SKM-1 (cell line): ENCODE measurements around the gene TRIM29.

Experiments
- DNase-seq: peaks from one replicate; lab custom pipeline; 2025; ENCODE audit not compliant: unreplicated experiment; lab: John Stamatoyannopoulos, UW

TRIM29 gene

DNA sequence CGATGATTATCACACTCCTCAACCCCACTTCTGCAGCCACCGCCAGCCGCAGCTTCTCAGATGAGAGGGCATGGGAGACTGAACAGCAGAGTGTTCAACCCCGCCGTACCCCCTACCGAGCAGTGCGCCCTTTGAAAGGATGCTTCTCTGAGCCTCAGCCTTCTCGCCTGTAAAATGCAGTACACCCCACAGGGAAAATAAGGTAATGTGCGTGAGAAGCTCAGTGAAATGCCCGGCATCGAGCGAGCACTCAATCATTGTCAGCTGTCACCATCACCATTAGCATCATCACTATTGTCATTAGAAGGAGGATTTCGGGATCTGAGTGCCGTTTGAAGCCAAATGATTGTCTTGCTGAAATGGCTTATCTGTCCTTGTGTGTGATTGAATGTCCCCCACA lies 13.6 kb downstream of the TRIM29 start:
- no peak for DNase-seq

DNA sequence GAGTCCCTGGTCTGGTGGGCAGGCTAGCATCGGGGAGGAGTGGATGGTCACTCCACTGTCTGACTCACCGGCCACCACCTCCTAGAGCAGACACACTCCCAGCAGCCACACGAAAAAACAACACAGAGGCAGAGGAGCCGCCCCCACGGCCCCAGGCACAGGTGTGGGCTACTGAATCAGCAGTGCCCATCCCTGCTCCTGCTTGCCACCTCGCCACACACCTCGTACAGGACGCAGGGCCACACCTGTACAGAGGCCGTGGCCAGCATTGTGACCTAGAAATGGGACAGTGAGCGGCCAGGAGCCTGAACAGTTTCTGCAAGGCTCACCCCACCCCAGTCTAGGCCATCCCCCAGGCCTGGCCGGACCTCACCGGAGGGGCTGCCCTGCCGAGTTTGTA lies 14.0 kb downstream of the TRIM29 start:
- no peak for DNase-seq

DNA sequence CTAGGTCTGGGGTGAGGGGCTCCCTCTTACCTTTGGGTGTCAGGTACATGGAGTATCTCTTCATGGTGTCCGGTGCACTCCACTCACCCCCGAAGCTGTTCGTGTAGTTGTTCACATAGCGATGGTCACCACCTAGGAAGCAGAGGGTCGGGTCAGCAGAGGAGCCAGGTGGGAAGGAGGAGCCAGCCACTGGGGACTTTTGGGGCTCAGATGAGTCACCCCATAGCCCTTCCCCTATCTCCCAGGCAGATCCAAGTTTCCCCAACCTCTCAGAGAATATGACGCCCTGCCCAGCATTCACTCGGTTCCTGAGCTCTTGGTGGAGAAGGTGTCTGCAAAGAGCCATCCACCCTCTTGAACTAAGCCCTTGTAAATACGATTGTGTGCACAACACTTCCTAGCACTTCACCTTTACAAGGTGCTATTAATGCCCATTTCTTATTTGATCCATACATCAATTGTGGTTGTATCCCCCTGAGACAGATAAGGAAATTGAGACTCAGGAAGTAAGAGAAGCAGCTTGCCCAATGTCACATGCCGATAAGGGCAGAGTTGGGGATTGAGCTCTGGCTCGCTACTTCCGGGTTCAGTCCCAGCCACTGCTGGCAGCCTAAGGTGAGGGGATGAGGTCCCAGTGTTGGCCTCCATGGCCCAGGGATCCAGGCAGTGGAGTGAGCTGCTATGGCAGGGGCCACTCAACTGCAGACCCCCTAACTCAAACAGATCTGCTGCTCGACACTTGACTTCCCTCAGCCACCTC lies 14.8 kb downstream of the TRIM29 start:
- no peak for DNase-seq

DNA sequence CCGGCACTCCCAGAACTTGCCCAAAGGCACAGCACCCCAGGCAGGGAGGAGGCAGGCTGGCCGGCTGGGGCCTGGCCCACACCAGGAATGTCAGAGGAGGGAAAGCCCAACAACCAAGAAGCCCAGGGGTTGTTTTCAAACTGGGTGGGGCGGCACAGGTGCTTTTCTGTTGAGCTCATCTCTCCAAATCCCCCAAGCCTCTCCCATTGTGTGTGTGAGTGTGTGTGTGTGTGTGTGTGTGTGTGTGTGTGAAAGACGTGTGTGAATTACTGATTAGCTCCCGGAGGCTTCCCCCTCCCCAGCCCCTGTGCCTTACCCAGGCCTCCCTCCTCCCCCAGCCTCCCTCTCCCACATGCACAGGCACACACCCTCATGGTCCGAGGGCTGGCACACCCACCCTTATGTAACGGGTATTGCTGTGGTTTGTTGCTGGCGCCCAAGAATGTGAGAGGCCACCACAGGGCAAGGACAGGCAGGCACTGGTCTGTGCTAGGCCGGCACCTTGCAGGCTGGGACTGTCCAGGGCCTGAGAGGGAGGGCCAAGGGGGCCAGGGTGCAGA lies 15.9 kb downstream of the TRIM29 start:
- DNase-seq = no peak

DNA sequence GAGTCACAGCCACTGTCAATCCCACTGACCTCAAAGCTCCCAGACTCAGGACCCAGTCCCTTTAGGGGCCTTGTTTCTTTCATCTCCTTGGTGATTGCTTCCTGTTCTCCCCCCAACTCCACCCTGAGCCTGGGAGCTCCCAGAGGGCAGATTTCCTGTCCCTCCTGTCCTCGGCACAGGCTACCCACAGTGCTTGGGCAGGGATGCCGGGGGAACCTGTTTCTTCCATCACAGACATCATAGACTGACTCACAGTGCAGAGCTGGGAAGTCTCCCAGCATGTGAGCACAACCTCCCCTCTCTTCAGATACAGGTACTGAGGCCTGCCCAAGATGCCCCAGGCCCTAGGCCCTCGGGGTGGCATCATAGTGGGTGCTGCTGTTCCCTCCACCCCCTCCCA lies 16.6 kb downstream of the TRIM29 start:
- DNase-seq = no peak

DNA sequence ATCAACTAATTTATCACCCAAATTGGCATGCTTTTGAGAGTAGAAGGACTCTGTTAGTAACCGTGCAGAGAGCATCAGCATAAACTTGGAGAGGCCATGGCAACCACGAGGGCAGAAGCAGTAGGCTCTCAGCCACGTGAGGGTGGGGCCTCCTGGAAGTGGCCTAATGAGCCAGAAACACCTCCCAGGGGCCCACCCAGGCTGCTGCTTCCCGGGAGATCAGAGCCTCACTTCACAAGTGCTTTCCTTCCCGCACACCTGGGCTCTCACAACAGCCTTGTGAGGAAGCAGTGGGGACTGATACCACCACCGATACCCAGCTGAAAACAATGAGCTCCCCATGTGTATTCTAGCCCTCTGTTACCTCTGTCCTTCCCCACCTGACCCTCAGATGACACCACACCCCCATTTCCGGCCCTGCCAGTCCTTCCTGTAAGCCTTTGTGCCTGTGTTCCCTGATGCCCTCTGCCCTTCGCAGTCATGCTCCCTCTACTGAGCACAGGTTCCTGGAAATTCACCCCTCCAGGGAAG lies 17.0 kb downstream of the TRIM29 start:
- DNase-seq = no peak

DNA sequence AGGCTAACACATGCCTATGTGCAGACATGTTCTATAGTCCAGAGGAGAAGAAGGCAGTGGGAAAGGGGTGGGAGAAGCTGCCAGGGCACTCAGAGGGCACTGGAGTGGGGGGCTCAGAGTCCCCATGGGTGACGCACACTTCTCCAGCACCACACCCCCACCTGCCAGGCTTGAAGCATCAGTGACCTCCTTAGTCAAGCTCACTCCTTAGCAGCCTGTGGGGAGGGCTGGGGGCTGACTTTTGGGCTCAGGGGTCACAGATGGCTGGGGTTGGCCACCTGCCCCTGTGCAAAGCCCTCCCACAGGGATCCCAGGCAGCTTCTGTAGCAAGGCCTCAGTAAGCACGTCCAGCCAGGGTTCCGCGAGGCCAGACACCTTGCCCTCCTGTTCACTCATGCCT lies 18.8 kb downstream of the TRIM29 start:
- no peak for DNase-seq

DNA sequence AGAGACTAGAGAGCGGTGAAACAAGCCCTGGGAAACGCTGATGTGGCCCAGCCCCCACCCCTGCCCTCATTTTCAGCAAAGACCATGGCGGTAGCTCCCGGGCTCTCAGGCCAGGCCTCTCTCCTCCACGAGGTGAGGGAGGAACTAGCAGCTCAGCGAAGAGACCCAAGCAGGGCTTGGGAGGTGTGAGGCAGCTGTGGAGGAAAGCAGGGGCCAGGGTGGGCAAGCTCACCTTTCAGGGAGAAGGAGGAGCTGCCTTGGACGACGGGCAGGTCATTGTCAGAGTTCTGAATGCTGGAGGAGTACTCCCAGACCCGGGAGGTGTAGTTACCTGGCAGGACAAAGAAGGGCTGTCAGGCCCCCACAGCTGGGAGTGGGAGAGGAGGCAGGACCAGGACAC lies 19.9 kb downstream of the TRIM29 start:
- DNase-seq = no peak

DNA sequence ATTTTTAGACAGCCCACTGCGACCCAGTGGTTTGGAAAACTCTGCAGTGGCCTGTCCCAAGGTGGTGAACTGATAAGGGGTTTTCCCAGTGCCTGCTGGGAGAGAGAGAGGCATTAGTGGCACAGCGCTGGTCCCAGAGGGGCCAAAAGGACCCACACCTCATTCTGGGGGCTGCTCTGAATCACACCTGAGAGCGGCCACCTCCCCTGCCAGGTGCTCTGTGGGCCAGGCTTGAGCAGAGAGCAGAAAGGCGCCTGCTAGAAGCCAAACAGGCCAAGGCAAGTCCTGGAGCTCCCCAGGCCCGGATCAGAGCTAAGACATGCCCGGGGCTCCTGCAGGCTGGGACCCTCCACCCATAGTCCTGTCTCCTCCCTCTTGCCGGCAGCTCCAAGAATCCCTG lies 20.9 kb downstream of the TRIM29 start:
- no peak for DNase-seq

DNA sequence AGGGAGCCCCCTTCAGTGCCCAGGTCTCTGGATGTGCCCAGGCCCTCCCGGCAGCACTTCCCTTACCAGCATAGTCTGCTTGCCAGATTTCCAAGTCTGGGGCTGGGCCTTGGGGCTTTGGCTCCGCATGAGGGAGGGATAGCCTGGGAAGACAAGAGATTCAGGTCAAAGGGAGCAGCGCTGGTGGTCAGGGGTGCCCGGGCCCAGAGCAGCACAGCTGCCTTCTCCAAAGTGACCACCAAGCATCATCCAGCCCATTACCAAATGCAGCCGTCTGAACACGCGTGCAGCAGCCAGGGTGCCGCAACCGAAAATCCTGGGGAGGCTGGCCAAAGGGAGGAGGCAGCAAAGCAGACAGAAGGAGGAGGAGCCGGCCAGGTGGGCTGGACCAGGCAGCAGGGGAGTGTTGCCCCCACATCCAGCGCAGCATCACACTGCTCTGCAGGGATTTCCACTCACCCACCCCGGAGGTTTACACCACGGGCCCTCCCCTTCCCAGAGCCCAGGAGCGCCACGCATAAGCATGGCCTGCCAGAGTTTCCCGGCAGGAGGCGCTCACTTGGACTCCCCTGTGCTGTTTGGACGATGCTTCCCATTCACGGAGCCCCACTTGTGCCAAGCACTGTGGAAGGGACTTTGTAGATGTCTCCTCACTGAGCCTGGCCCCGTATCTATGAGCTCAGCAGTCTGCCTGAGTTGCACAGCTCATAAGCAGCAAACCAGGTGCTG lies 22.5 kb downstream of the TRIM29 start:
- DNase-seq = no peak

DNA sequence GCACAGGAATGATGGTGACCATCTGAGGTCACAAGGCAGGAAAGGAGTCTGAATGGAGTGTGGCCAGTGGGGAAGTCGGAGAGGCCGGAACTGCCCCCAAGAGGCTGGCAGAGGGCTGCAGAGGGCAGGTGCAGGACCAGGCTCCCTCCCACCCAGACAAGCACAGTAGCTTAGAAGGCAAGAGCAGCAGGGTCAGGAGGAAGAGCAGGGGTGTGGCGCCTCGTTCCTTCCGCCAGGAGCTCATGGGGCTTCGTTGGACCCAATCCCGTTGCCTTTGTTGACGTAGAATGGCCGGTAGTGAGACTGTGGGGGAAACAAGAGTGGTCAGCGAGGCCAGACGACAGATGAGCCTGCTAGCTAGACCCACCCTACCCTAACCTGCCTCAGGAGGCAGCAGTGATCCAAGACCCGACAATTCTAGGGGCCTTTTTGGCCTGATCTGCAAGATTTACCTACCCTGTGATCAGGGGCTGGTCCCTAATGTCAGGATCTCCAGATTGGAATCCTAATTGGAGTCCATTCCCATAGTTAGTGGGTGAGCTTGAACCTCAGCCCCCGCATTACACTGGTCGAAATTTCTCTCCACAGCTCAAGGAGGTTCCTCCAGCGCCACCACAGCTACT lies 25.6 kb downstream of the TRIM29 start:
- no peak for DNase-seq

DNA sequence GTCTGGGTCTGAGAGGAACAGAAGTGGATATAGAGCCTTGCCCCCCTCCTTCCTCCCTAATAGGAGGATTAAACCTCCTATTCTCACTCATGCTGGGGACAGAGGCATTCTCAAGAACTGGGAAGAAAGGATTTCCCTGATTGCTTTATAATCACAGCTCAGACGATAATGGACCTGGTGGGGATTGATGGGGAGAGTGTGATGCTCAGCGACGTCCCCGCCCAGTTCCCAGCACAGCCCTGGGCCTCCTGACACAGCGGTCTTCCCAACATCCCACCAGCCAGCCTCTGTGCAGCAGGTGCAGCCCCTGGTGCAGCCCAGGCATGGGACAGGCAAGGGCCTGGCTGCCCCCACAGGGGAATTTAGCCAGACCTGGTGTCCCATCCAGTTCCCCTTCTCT lies 28.4 kb downstream of the TRIM29 start:
- DNase-seq = no peak

DNA sequence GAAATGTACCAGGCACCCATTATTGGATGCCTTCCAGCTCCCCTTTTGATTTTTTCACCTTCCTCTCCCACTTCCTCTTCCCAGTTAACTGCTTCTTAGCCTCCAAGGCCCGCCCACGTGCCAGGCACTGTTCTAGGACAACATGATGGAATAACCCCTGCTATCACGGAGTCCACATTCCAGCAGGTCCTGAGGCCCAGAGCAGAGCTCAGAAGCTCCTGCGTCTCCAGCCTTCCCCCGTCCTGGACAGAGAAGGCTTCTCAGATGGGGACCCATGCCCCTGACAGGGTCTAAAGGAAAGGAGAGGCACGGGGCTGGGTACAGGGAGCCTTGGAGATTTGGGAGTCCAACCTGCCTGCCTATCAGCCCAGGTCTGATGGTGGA lies 29.1 kb downstream of the TRIM29 start:
- no peak for DNase-seq

DNA sequence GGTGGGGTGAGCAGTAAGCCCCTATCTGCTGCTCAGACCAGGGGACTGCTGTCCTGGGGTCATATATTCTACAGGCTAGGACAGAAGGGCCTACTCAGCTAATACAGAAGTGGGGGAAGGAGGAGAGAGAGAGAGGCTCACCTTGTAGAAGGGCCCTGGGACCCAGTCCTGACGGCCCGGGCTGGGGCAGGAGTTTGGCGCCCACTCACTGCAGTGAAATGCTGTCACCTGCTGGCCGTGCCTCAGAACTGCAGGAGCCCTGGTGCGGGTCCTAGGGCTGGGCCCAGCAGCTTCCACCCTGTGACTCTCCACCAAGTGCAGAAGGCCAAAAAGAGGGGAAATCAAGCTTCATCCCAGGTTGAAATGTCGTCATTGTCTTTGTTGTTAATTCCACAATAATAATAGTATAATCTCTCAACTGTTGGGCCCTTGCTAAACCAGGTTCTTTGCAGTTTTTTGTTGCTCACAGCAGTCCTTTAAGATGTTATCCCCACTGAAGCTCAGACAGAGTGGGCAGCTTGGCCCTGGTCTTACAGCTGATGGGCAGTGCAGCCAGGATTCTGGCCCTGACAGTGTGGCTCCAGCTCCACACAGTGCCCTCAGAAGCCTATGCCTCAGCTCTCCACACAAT lies 29.6 kb downstream of the TRIM29 start:
- DNase-seq = peak; percentile 33

DNA sequence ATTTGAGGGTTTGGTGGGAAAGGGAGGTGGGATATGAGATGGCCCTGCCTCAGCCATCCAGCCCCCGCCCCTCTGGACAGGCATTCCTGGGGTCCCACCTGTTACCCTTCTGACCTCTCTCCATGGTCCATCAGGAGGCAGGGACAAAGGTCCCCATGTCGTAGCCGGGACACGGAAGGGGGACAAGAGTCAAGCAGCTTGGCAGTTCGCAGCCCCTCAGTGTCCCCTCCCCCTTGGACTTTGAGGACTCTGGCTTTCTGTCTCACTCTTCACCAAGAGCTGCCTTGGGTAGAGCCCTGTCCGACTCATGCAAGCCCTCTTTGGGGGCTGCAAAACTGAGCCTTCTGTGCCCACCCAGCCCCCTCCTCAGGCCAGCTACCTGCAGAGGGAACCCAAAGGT lies 30.2 kb downstream of the TRIM29 start:
- no peak for DNase-seq

DNA sequence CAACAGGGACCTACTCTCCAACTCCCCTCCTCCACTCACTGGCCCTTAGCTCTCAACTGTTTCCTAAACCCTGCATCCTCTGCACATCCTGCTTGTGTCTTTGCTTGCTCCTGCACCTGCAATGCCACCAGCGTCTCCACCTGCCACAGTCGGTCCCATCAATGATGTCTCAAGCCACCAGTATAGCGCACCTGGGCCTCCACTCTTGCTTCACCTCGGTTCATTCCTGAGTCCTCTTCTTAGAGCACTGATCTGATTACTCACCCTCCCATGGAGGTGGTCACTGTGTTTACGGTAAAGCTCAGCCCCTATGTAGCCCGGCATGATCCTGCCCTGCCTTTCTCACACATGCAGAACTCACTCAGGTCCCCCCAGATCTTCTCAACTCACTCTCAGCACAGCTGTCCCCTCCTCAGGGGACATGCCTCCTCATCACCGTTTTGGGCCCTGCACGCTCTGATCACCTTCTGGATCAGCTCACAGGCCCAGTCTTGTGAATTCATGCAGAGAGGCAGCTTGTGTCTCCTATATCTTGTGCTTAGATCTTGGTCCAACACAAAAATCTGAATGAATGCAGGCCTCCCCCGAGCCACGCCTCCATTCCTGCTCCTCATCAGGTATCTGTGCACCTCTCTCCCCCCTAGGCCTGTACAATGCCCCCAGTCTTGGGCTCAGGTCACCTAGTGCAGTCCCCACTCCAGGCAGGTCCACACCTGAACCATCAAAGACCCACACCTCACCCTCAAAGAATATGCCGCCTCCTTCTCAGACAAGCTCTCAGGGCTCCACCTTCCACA lies 31.4 kb downstream of the TRIM29 start:
- no peak for DNase-seq

DNA sequence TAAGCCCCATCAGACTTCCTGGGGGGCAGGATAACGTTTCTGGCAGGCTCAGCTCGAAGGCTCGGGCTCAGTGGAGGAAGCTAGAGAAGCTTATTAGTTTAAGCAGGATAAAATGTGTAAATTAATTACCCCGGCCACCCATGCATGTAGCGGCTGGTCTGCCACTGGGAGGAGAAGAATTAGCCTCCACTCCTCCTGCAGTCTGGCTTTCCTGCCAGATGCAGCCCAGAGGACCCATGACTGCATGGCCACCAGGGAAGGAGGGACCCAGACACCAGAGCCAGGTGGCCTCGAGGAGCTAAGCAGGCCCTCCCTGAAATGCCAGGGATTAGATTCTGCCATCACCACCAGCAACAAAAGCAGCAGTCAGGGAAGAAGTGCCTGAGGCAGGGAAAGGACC lies 32.3 kb downstream of the TRIM29 start:
- DNase-seq = no peak

DNA sequence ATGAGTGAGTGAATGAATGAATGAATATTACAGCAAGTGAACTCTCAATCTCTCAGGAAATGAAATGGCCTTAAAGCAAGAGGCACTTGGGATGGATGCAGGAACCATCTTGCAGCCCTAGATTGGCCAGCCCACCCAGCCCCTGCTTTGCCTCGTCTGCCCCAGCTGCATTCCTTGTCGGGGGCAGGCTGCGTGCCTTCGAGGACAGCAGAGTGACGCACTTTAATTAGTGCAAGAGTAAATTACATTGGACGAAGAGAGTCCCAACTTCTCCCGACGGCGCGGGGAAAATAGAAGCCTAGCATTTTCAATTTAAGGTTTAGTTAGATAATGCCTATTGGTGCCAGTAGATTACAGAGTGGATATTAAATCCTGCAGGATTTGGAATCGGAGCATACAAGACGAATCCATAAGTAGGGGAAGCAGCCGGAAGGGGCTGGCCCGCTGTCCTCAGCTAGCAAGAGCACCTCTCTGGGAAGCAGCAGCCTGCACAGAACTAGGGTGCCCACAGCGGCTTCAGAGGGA lies 33.8 kb downstream of the TRIM29 start:
- no peak for DNase-seq

DNA sequence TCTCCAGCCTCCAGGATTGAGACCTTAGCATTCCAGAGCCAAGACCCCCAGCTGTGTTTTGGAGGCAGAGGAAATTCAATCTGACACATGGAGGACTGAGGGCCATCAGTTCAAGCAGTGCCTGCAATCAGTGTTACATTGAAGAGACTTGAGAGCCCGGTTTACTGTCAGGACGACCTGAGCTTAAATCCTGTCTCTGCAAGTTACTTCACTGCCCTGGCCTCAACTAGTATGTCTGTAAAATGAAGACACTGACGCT lies 35.1 kb downstream of the TRIM29 start:
- no peak for DNase-seq

DNA sequence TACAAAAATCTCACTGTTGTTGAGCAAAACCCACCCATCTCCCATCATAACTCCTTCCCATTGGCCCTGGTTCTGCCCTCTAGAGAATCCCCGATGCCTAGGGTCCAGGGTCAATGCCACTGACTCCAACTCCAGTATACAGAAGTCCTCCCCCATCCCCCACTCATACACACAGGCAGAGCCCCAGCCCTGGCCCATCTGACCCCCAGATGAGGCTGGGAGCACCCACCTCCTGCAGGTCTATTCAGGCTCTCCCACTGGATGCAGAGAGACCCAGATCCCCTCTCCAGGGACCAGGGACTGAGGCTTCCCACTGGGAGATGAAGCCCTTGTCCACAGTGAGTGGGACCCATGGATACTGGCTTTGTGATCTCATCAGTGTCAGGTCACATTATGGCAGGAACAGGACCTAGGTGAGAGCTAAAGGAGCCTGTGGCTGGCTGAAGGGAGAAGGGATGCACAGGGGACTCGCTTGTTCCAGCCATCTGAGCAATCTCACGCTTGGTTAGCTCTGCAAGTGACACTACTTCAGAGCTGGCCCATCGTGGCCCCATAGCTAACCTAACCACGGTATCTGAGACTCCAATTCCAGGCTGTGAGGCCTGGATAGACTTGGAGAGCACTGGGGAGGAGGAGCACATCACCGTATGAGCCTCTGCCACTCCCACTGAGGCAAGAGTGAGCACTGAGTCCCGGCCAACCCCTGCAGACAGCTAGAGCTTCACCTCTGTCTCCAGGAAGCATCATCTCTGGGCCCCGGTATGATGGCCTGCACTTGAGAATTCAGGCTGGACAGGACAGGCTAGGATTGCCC lies 35.7 kb downstream of the TRIM29 start:
- no peak for DNase-seq
